Nephron (organoid): ENCODE measurements around the gene CPED1.

Source experiments
- H3K27ac Mint-ChIP-seq, 3 experiments: 2 replicates each; pipeline ENCODE4 v1.8.0; 2020; ENCODE audit warnings: mixed read lengths in 3 of 3, mild to moderate bottlenecking in 2 of 3, moderate library complexity in 1 of 3
- H3K27me3 Mint-ChIP-seq: 2 replicates; pipeline ENCODE4 v1.8.0; 2021; ENCODE audit warnings: low read depth, mild to moderate bottlenecking, moderate library complexity, mixed read lengths
- H3K36me3 Mint-ChIP-seq: 2 replicates; pipeline ENCODE4 v1.8.0; 2020; ENCODE audit warnings: low read depth, mixed read lengths
- H3K4me1 Mint-ChIP-seq: 2 replicates; pipeline ENCODE4 v1.8.0; 2020; ENCODE audit warnings: mixed read lengths
- H3K4me3 Mint-ChIP-seq, 3 experiments: 2 replicates each; pipeline ENCODE4 v1.8.0; 2020; ENCODE audit warnings: mild to moderate bottlenecking in 3 of 3, mixed read lengths in 3 of 3, moderate library complexity in 2 of 3
- H3K9me3 Mint-ChIP-seq: 2 replicates; pipeline ENCODE4 v1.8.0; 2020; ENCODE audit warnings: mixed read lengths
- TF ChIP-seq, protein P1 (sequence below), 3 experiments: fragments of 200-600 bp; sonication (generic); IDR thresholded peaks; one replicate each; pipeline ENCODE4 v1.5.0; 2021; ENCODE audit warnings: antibody characterized with exemption in 3 of 3; ENCODE audit not compliant: unreplicated experiment in 3 of 3

Gene CPED1

DNA sequence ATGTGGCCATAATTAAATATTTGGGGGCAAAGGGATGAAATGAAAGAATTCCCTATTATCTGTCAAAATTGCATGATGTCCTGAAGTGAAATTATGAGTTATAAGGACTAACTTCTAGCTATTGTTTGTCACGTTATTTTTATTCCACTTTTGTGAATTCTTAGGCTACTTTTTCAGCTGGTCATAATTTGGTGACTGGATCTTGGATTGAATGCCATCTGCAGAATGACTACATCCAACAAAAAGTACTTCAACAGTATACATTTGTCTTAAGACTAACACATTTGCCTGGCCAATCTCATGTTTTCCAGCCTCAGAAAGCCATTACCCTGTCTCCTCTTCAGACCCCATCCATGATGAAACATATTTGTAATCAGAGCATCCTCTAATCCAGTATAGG, 292.1 kb downstream of the CPED1 start:
- no peak overlapping the region for H3K4me3 Mint-ChIP-seq

DNA sequence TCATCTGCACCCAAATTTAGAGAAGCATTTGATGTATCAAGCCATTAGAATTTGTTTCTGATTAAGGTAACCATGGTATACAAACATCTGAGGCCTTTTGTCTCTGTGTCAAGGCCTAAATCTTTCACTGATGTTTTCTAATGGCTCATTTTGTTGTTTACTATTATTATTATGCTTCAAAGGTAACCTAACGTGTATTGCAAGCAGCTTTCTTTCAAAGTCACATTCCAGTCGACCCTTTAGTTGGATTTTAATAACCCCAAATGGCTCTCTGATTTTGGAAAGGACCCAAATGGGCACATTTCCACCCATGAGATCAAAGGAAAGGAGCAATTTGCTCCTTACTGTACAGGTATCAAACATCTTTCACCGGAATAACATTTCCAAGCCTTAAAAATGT, 293.6 kb downstream of the CPED1 start:
- H3K9me3 Mint-ChIP-seq = peaks cover 21% of the 10 kb centered on the region
- H3K4me3 Mint-ChIP-seq = no peak overlapping the region
- H3K36me3 Mint-ChIP-seq = peaks cover 62% of the 10 kb centered on the region
- no peaks in the 10 kb centered on the region for H3K27me3 Mint-ChIP-seq
- TF ChIP-seq, protein P1, sequence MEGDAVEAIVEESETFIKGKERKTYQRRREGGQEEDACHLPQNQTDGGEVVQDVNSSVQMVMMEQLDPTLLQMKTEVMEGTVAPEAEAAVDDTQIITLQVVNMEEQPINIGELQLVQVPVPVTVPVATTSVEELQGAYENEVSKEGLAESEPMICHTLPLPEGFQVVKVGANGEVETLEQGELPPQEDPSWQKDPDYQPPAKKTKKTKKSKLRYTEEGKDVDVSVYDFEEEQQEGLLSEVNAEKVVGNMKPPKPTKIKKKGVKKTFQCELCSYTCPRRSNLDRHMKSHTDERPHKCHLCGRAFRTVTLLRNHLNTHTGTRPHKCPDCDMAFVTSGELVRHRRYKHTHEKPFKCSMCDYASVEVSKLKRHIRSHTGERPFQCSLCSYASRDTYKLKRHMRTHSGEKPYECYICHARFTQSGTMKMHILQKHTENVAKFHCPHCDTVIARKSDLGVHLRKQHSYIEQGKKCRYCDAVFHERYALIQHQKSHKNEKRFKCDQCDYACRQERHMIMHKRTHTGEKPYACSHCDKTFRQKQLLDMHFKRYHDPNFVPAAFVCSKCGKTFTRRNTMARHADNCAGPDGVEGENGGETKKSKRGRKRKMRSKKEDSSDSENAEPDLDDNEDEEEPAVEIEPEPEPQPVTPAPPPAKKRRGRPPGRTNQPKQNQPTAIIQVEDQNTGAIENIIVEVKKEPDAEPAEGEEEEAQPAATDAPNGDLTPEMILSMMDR (IDR thresholded peaks at IDR 0.05; ENCODE audit: unreplicated experiment in 3 of 3) = no peak
- H3K4me1 Mint-ChIP-seq = peaks cover 4% of the 10 kb centered on the region
- no peak overlapping the region for H3K27ac Mint-ChIP-seq

More for the DNA sequence above, 292.1 kb downstream of the CPED1 start:
- Mint-ChIP-seq H3K9me3 (peaks cover 15% of the 10 kb centered on the region), H3K4me1 (peaks cover 4% of the 10 kb centered on the region), H3K27me3 (no peaks in the 10 kb centered on the region), H3K27ac (no peak overlapping the region), H3K36me3 (peaks cover 57% of the 10 kb centered on the region)
- TF ChIP-seq, protein P1 (IDR thresholded peaks at IDR 0.05; ENCODE audit: unreplicated experiment in 3 of 3) = no peak

DNA sequence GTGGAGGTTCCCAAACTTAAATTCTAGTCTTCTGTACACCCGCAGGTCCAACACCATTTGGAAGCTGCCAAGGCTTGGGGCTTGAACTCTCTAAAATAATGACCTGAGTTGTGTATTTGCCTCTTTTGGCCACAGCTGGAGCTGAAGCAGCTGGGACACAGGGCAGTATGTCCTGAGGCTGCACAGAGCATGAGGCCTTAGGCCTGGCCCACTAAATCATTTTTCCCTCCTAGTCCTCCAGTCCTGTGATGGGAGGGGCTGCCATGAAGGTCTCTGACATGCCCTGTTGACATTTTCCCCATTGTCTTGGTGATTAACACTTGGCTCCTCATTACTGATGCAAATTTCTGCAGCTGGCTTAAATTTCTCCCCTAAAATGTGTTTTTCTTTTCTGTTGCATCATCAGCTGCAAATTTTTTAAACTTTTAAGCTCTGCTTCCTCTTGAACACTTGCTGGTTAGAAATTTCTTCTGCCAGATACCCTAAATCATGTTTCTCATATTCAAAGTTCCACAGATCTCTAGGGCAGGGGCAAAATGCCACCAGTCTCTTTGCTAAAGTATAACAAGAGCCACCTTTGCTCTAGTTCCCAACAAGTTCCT, 296.7 kb downstream of the CPED1 start:
- Mint-ChIP-seq H3K36me3 (peaks cover 72% of the 10 kb centered on the region), H3K27me3 (no peaks in the 10 kb centered on the region), H3K9me3 (peaks cover 24% of the 10 kb centered on the region), H3K4me1 (no peaks in the 10 kb centered on the region), H3K4me3 (no peak overlapping the region), H3K27ac (no peak overlapping the region)
- TF ChIP-seq, protein P1 (IDR thresholded peaks at IDR 0.05; ENCODE audit: unreplicated experiment in 3 of 3) = no peak

DNA sequence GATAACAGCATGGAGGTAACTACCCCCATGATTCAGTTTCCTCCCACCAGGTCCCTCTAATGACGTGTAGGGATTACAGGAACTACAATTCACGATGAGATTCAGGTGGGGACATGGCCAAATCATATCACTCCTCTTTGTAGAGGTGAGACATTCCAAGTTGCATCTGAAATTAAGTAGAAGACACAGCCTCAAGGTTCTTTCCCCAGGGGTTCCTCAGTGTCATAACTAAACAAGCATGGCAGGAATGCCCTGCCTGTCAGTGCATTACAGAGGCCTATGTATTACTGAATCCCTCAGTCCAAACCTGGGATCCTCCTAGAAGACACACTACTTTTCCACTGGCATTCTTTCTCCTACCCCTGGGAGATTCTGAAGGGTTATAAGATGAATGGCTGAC, 297.7 kb downstream of the CPED1 start:
- TF ChIP-seq, protein P1 (IDR thresholded peaks at IDR 0.05; ENCODE audit: unreplicated experiment in 3 of 3) = no peak
- Mint-ChIP-seq H3K9me3 (peaks cover 26% of the 10 kb centered on the region), H3K4me1 (no peaks in the 10 kb centered on the region), H3K27me3 (no peaks in the 10 kb centered on the region), H3K27ac (no peak overlapping the region), H3K36me3 (peaks cover 73% of the 10 kb centered on the region), H3K4me3 (no peak overlapping the region)

DNA sequence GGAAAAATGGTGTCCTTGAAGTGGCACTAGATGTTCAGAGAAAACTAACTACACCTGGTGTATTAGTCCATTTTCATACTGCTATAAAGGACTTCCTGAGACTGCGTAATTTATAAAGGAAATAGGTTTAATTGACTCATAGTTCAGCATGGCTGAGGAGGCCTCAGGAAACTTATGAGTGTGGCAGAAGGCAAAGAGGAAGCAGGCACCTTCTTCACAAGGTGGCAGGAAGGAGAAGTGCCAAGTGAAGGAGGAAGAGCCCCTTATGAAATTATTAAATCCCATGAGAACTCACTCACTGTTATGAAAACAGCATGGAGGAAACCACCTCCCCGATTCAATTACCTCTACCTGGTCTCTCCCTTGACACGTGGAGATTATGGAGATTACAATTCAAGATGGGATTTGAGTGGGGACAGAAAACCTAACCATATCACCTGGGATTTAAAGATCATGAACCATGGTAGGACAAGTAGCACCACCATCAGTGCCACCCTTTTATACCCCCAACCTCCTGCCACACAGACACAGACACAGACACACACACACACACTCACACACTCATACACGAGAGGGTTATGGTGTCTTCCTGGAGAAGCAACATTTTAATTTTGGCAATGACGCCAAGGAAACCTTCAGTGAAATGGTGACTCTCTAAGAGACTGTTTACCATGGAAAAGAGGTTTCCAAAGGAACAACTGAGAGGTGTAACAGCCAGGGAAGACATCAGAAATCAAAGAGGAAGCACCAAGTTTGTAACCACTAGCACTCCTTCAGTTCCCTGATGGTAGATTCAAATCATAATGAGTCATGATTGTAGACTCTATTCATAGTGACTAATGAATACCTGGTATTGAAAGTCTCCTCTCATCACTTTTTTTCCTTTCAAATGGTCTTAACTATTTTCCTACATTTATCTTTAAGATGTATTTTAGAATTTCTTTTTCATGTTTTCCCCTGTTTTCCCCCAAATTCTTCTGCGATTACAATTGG, 298.5 kb downstream of the CPED1 start:
- H3K4me3 Mint-ChIP-seq = no peak overlapping the region
- H3K9me3 Mint-ChIP-seq = peaks cover 34% of the 10 kb centered on the region
- no peaks in the 10 kb centered on the region for H3K4me1 Mint-ChIP-seq
- H3K27ac Mint-ChIP-seq = no peak overlapping the region
- TF ChIP-seq, protein P1 (IDR thresholded peaks at IDR 0.05; ENCODE audit: unreplicated experiment in 3 of 3) = no peak
- H3K36me3 Mint-ChIP-seq = peaks cover 77% of the 10 kb centered on the region
- H3K27me3 Mint-ChIP-seq = no peaks in the 10 kb centered on the region
